Measurements from ENCODE around the gene TNNT1. TPM values are rescaled to one million over a fixed set of nuclear protein-coding genes. Genes with fewer than 3 reads are reported as not detected.

Gene TNNT1
- polyA plus RNA-seq, 1 of the 3 experiments (the other 2 are of a cell fraction), result 39.5 TPM

- Histone ChIP-seq H3K27me3 (ENCODE audit: insufficient read depth) (peaks cover 47% of the 10 kb centered on the region), H3K4me3 (ENCODE audit: low read depth in 2 of 2, low read length in 1 of 2) (peak within 1 kb of the TSS; percentile 55 to 86), H3K9me3 (no peaks in the 10 kb centered on the region), H2AFZ (ENCODE audit: low read depth) (peak within 1 kb of the TSS; percentile 99), H3K4me1 (ENCODE audit: control insufficient read depth in 1 of 2, insufficient read depth in 2 of 2, low read depth in 1 of 2, low read length in 1 of 2) (peaks cover 0 to 6% of the 10 kb centered on the region in 2 experiments; a peak in 1 of 4 replicates), H3K79me2 (ENCODE audit: insufficient read depth) (no peaks in the 10 kb centered on the region), H3K9me2 (no peaks in the 10 kb centered on the region), H3K9ac (no peak within 1 kb of the TSS), H4K20me1 (ENCODE audit: insufficient read depth) (no peaks in the 10 kb centered on the region), H3K4me2 (peak within 1 kb of the TSS; percentile 94), H3K27ac (ENCODE audit: low read depth in 2 of 2, low read length in 1 of 2) (peak within 1 kb of the TSS in 1 of 2 experiments; percentile 60; a peak in 1 of 4 replicates), H3F3A (replicated peaks; ENCODE audit: insufficient read depth) (no peaks in the 10 kb centered on the region), H3K36me3 (replicated peaks in 1 of 2; ENCODE audit: control insufficient read depth in 1 of 2, insufficient read depth in 2 of 2, low read length in 1 of 2) (no peaks in the 10 kb centered on the region)
- DNase-seq, result peak; percentile 99
- ChIA-PET POLR2A (interaction anchor here (0.6 to 1.0 kb wide), 2 partner anchors 93 to 114 kb away, joined by 3 read pairs; partner anchors contain the start of gene HSPBP1), CTCF (interaction anchor here (0.5 to 6.3 kb wide), 21 partner anchors 8 to 301 kb away, joined by 3 to 37 read pairs (median 5); partner anchors contain the start of genes PPP6R1, SYT5, TMEM238 and TNNI3)
- WGBS (ENCODE audit: low lambda C conversion rate), result under 1% methylated on average over 29 of the region's 33 CpGs
- TF ChIP-seq IRF3 (IDR thresholded peaks at IDR 0.05; ENCODE audit: low read depth, low read length), result peak; percentile 74
- TF ChIP-seq, protein P1, sequence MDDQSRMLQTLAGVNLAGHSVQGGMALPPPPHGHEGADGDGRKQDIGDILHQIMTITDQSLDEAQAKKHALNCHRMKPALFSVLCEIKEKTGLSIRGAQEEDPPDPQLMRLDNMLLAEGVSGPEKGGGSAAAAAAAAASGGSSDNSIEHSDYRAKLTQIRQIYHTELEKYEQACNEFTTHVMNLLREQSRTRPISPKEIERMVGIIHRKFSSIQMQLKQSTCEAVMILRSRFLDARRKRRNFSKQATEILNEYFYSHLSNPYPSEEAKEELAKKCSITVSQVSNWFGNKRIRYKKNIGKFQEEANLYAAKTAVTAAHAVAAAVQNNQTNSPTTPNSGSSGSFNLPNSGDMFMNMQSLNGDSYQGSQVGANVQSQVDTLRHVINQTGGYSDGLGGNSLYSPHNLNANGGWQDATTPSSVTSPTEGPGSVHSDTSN (IDR thresholded peaks at IDR 0.05), result no peak
- no peak for TF ChIP-seq TEAD4 (IDR thresholded peaks at IDR 0.05; ENCODE audit: borderline replicate concordance, insufficient read depth)
- TF ChIP-seq RXRA (IDR thresholded peaks at IDR 0.05; ENCODE audit: borderline replicate concordance, low read depth), result no peak
- no peak for TF ChIP-seq FOXM1 (IDR thresholded peaks at IDR 0.05; ENCODE audit: low read depth)
- TF ChIP-seq NRF1 (IDR thresholded peaks at IDR 0.05; ENCODE audit: low read depth, low read length), result peak; percentile 80
- no peak for TF ChIP-seq FOSL2 (IDR thresholded peaks at IDR 0.05; ENCODE audit: borderline replicate concordance, low read depth)
- no peak; a peak in 1 of 4 replicates for TF ChIP-seq EP300 (IDR thresholded peaks at IDR 0.05; ENCODE audit: borderline replicate concordance in 1 of 2, low read depth in 1 of 2, low read length in 1 of 2)
- peak; percentile 86 for TF ChIP-seq MXI1 (IDR thresholded peaks at IDR 0.05; ENCODE audit: low read depth, low read length)
- TF ChIP-seq FOXJ3 (CRISPR knock-in tag; IDR thresholded peaks at IDR 0.05), result no peak
- TF ChIP-seq, protein P2, sequence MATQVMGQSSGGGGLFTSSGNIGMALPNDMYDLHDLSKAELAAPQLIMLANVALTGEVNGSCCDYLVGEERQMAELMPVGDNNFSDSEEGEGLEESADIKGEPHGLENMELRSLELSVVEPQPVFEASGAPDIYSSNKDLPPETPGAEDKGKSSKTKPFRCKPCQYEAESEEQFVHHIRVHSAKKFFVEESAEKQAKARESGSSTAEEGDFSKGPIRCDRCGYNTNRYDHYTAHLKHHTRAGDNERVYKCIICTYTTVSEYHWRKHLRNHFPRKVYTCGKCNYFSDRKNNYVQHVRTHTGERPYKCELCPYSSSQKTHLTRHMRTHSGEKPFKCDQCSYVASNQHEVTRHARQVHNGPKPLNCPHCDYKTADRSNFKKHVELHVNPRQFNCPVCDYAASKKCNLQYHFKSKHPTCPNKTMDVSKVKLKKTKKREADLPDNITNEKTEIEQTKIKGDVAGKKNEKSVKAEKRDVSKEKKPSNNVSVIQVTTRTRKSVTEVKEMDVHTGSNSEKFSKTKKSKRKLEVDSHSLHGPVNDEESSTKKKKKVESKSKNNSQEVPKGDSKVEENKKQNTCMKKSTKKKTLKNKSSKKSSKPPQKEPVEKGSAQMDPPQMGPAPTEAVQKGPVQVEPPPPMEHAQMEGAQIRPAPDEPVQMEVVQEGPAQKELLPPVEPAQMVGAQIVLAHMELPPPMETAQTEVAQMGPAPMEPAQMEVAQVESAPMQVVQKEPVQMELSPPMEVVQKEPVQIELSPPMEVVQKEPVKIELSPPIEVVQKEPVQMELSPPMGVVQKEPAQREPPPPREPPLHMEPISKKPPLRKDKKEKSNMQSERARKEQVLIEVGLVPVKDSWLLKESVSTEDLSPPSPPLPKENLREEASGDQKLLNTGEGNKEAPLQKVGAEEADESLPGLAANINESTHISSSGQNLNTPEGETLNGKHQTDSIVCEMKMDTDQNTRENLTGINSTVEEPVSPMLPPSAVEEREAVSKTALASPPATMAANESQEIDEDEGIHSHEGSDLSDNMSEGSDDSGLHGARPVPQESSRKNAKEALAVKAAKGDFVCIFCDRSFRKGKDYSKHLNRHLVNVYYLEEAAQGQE (IDR thresholded peaks at IDR 0.05; ENCODE audit: low read depth, low read length), result no peak
- no peak for TF ChIP-seq TCF12 (IDR thresholded peaks at IDR 0.05)
- no peak for TF ChIP-seq RAD21 (IDR thresholded peaks at IDR 0.05; ENCODE audit: low read length)
- no peak for TF ChIP-seq USF2 (IDR thresholded peaks at IDR 0.05; ENCODE audit: borderline replicate concordance, low read depth, low read length)
- TF ChIP-seq TAF1 (IDR thresholded peaks at IDR 0.05; ENCODE audit: borderline replicate concordance, low read depth, low read length), result no peak
- TF ChIP-seq, protein P3, sequence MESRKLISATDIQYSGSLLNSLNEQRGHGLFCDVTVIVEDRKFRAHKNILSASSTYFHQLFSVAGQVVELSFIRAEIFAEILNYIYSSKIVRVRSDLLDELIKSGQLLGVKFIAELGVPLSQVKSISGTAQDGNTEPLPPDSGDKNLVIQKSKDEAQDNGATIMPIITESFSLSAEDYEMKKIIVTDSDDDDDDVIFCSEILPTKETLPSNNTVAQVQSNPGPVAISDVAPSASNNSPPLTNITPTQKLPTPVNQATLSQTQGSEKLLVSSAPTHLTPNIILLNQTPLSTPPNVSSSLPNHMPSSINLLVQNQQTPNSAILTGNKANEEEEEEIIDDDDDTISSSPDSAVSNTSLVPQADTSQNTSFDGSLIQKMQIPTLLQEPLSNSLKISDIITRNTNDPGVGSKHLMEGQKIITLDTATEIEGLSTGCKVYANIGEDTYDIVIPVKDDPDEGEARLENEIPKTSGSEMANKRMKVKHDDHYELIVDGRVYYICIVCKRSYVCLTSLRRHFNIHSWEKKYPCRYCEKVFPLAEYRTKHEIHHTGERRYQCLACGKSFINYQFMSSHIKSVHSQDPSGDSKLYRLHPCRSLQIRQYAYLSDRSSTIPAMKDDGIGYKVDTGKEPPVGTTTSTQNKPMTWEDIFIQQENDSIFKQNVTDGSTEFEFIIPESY (IDR thresholded peaks at IDR 0.05; ENCODE audit: borderline replicate concordance, low read depth), result no peak
- no peak for TF ChIP-seq MEF2A (IDR thresholded peaks at IDR 0.05; ENCODE audit: borderline replicate concordance, low read depth)
- TF ChIP-seq ELF1 (IDR thresholded peaks at IDR 0.05), result no peak
- TF ChIP-seq, protein P4, sequence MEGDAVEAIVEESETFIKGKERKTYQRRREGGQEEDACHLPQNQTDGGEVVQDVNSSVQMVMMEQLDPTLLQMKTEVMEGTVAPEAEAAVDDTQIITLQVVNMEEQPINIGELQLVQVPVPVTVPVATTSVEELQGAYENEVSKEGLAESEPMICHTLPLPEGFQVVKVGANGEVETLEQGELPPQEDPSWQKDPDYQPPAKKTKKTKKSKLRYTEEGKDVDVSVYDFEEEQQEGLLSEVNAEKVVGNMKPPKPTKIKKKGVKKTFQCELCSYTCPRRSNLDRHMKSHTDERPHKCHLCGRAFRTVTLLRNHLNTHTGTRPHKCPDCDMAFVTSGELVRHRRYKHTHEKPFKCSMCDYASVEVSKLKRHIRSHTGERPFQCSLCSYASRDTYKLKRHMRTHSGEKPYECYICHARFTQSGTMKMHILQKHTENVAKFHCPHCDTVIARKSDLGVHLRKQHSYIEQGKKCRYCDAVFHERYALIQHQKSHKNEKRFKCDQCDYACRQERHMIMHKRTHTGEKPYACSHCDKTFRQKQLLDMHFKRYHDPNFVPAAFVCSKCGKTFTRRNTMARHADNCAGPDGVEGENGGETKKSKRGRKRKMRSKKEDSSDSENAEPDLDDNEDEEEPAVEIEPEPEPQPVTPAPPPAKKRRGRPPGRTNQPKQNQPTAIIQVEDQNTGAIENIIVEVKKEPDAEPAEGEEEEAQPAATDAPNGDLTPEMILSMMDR (IDR thresholded peaks at IDR 0.05), result no peak
- no peak for TF ChIP-seq GABPA (IDR thresholded peaks at IDR 0.05; ENCODE audit: low read depth)
- no peak for TF ChIP-seq GATA2 (CRISPR knock-in tag; IDR thresholded peaks at IDR 0.05)
- no peak for TF ChIP-seq POLR2AphosphoS5 (IDR thresholded peaks at IDR 0.05; ENCODE audit: low read depth, low read length)
Observed at GRCh38 chr19:55166530-55167268, 17.7 kb upstream of the TNNT1 start, which contains the start of gene DNAAF3. TSS of gene DNAAF3 (minus strand) at chr19:55166613. CDS start at chr19:55166413, 200 bp downstream.
